ENCODE results near the gene SNX6. TPM values are rescaled to one million over a fixed set of nuclear protein-coding genes. Genes with fewer than 3 reads are reported as not detected.

The SNX6 gene
- total and polyA plus RNA-seq, 2 experiments from 2014 or later, result 110 to 157 TPM

- no peak overlapping the region for H3K4me3 ChIP-seq
- H3K27me3 Mint-ChIP-seq (ENCODE audit: insufficient read depth, low read depth, poor library complexity), result peaks cover 4% of the 10 kb centered on the region
- no peak for DNase-seq (ENCODE audit: low spot score)
- no peak overlapping the region for H3K27ac Mint-ChIP-seq
- H3K36me3 ChIP-seq (ENCODE audit: insufficient read depth), result peaks cover 57% of the 10 kb centered on the region
- peaks cover 55% of the 10 kb centered on the region for H3K36me3 Mint-ChIP-seq (ENCODE audit: low read depth)
- no peaks in the 10 kb centered on the region for H3F3A ChIP-seq (replicated peaks; ENCODE audit: low read depth)
- H3K4me3 Mint-ChIP-seq, result no peak overlapping the region
- no peaks in the 10 kb centered on the region for H3K4me1 ChIP-seq (ENCODE audit: insufficient read depth)
- H3K9me3 Mint-ChIP-seq, result no peaks in the 10 kb centered on the region
- no peaks in the 10 kb centered on the region for H3K79me2 ChIP-seq (replicated peaks; ENCODE audit: insufficient read depth)
- no peaks in the 10 kb centered on the region for H3K27me3 ChIP-seq (ENCODE audit: insufficient read depth)
- TF ChIP-seq EZH2 (IDR thresholded peaks at IDR 0.05; ENCODE audit: low read depth, unreplicated experiment) (no peak), JUNB (IDR thresholded peaks at IDR 0.05; ENCODE audit: unreplicated experiment) (no peak), NANOG (IDR thresholded peaks at IDR 0.05; ENCODE audit: borderline replicate concordance) (no peak)
- H4K20me1 ChIP-seq (replicated peaks; ENCODE audit: insufficient read depth), result no peaks in the 10 kb centered on the region; the same call in 1 of the 2 replicates
- H3K27ac ChIP-seq (ENCODE audit: low read depth), result no peak overlapping the region
- no peaks in the 10 kb centered on the region for H3K4me1 Mint-ChIP-seq
- H3K4me2 ChIP-seq, result no peak overlapping the region
- no peak overlapping the region for H2AFZ ChIP-seq
- H3K9me2 ChIP-seq (ENCODE audit: insufficient read depth), result no peaks in the 10 kb centered on the region
- ATAC-seq, result no peak
Observed at GRCh38 chr14:34605461-34605860, 24.5 kb downstream of the SNX6 start.

- H3K4me1 ChIP-seq (ENCODE audit: insufficient read depth), result no peaks in the 10 kb centered on the region
- peaks cover 59% of the 10 kb centered on the region for H3K36me3 Mint-ChIP-seq (ENCODE audit: low read depth)
- no peak overlapping the region for H3K4me3 ChIP-seq
- no peaks in the 10 kb centered on the region for H3K9me3 Mint-ChIP-seq
- H3F3A ChIP-seq (replicated peaks; ENCODE audit: low read depth), result no peaks in the 10 kb centered on the region
- no peak overlapping the region for H3K27ac Mint-ChIP-seq
- H3K36me3 ChIP-seq (ENCODE audit: insufficient read depth), result peaks cover 61% of the 10 kb centered on the region
- H3K4me3 Mint-ChIP-seq, result no peak overlapping the region
- no peaks in the 10 kb centered on the region; the same call in 1 of the 2 replicates for H4K20me1 ChIP-seq (replicated peaks; ENCODE audit: insufficient read depth)
- no peak overlapping the region for H3K4me2 ChIP-seq
- no peaks in the 10 kb centered on the region for H3K4me1 Mint-ChIP-seq
- no peaks in the 10 kb centered on the region for H3K9me2 ChIP-seq (ENCODE audit: insufficient read depth)
- no peaks in the 10 kb centered on the region for H3K27me3 ChIP-seq (ENCODE audit: insufficient read depth)
- no peaks in the 10 kb centered on the region for H3K79me2 ChIP-seq (replicated peaks; ENCODE audit: insufficient read depth)
- H3K27ac ChIP-seq (ENCODE audit: low read depth), result no peak overlapping the region
- H2AFZ ChIP-seq, result no peak overlapping the region
- DNase-seq (ENCODE audit: low spot score) (no peak), ATAC-seq (no peak)
- H3K27me3 Mint-ChIP-seq (ENCODE audit: insufficient read depth, low read depth, poor library complexity), result peaks cover 4% of the 10 kb centered on the region
- TF ChIP-seq CREB1 (CRISPR knock-in tag; IDR thresholded peaks at IDR 0.05; ENCODE audit: low read depth) (no peak), EZH2 (IDR thresholded peaks at IDR 0.05; ENCODE audit: low read depth, unreplicated experiment) (no peak), CTCF (conservative IDR thresholded peaks at IDR 0.05; ENCODE audit: low read depth in 2 of 2) (no peak), ZNF114 (CRISPR knock-in tag; IDR thresholded peaks at IDR 0.05) (no peak), STAT1 (IDR thresholded peaks at IDR 0.05; ENCODE audit: unreplicated experiment) (no peak), ZNF462 (CRISPR knock-in tag; IDR thresholded peaks at IDR 0.05) (no peak), POLR2AphosphoS5 (IDR thresholded peaks at IDR 0.05; ENCODE audit: low read depth) (no peak), EZH2phosphoT487 (IDR thresholded peaks at IDR 0.05; ENCODE audit: unreplicated experiment) (no peak), ETS1 (IDR thresholded peaks at IDR 0.05) (no peak), NANOG (IDR thresholded peaks at IDR 0.05; ENCODE audit: borderline replicate concordance) (no peak)
Observed at GRCh38 chr14:34604995-34605394, 25.0 kb downstream of the SNX6 start.
